Esophagus squamous epithelium (tissue), 4 donors: ENCODE measurements around the gene PPP1R3C.

Experiments used
- POLR2A ChIP-seq, 4 donors: fragments of 450-650 bp; IDR thresholded peaks; one replicate each; pipeline ENCODE4 v1.6.1; 2017; ENCODE audit warnings: antibody characterized with exemption in 4 of 4, mild to moderate bottlenecking in 4 of 4, moderate library complexity in 3 of 4
- TF ChIP-seq, protein P1 (sequence below), 6 experiments: fragments of 450-650 bp in 4 of 6; fragments of 200-600 bp in 2 of 6; sonication (generic) in 2 of 6; IDR thresholded peaks; one replicate each; pipeline ENCODE4 v1.5.1; 2016 to 2019; ENCODE audit warnings: antibody characterized with exemption in 6 of 6, mild to moderate bottlenecking in 4 of 6, moderate library complexity in 4 of 6

- TF ChIP-seq, protein P1, sequence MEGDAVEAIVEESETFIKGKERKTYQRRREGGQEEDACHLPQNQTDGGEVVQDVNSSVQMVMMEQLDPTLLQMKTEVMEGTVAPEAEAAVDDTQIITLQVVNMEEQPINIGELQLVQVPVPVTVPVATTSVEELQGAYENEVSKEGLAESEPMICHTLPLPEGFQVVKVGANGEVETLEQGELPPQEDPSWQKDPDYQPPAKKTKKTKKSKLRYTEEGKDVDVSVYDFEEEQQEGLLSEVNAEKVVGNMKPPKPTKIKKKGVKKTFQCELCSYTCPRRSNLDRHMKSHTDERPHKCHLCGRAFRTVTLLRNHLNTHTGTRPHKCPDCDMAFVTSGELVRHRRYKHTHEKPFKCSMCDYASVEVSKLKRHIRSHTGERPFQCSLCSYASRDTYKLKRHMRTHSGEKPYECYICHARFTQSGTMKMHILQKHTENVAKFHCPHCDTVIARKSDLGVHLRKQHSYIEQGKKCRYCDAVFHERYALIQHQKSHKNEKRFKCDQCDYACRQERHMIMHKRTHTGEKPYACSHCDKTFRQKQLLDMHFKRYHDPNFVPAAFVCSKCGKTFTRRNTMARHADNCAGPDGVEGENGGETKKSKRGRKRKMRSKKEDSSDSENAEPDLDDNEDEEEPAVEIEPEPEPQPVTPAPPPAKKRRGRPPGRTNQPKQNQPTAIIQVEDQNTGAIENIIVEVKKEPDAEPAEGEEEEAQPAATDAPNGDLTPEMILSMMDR (IDR thresholded peaks at IDR 0.05): no peak
- no peak for TF ChIP-seq POLR2A (IDR thresholded peaks at IDR 0.05)
Observed at GRCh38 chr10:91634246-91634645, 1.4 kb upstream of the PPP1R3C start.
